ENCODE data around the gene MAPK8. TPM values are rescaled to one million over a fixed set of nuclear protein-coding genes. Genes with fewer than 3 reads are reported as not detected.

The MAPK8 gene
- total and polyA plus RNA-seq, 9 of the 15 experiments (the other 6 are each of a cell fraction or from before 2014, with no cell fraction given): 6.4 to 159 (median 71.0) TPM

DNA sequence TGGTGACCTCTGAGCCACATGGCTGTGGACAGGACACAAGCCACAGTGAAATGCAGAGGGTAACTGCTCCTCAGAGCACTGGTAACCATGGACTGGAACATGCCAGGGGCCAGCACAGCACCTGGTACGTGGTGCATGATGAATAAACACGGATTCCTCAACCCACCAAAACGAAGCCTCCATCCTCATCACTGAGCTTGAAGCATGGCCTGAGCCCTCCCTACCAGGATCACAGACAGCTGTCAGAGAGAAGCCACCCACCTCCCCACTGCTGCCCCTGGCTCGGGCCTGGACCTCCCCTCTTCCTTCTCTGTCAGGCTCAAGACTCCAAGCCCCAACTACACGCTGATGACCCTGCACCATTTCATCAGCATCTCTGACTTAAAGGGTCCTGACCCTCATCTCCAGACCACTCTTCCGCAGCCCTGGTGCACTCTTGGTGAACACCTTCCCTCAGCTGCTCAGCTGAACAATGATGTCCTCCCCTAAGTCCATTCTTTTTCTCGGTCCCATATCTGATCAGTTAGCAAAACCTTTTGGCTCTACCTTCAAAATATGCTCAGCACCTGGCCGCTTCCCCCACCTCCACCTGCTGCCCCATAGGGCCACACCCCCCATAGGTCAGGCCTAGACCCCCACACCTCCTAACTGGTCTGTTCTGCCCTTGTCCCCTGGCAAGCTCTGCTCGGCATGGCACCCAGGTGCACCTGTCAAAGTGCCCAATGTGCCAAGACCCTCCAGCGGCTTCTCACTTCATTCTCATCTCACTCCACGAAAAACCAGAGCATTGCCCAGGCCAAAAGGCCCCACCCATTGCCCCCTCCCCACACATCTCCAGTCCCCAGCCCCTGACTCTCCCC lies 141.1 kb downstream of the MAPK8 start:
- no peaks in the 10 kb centered on the region for H3K9me3 ChIP-seq (replicated peaks; ENCODE audit: control insufficient read depth, insufficient read depth, low read depth, low read length)
- no peaks in the 10 kb centered on the region for H4K20me1 ChIP-seq (replicated peaks; ENCODE audit: control insufficient read depth, insufficient read depth, low read length)
- H2AFZ ChIP-seq (ENCODE audit: low read depth, low read length): no peak overlapping the region
- FAIRE-seq (no peak), ATAC-seq (no peak), DNase-seq (ENCODE audit: extremely low read depth in 1 of 4, low spot score in 3 of 4) (peak in 1 of 4 experiments; percentile 9)
- no peaks in the 10 kb centered on the region for H3K27me3 ChIP-seq (ENCODE audit: control insufficient read depth in 2 of 2, insufficient read depth in 2 of 2, low read length in 2 of 2)
- in situ Hi-C loops (cut with MboI) (loop anchor here (5.0 kb wide), 1 partner anchor 55 kb away; no protein-coding TSS in a partner anchor), intact Hi-C loops (cut with micrococcal nuclease) (no loop called here)
- ChIA-PET POLR2A (interaction anchor here (0.9 to 1.1 kb wide), 2 partner anchors 15 to 17 kb away, joined by 3 to 4 read pairs; no protein-coding TSS in a partner anchor), CTCF (ENCODE audit: low intra/inter-chr PET ratio) (interaction anchor here (0.6 kb wide), 1 partner anchor 82 kb away, joined by 3 read pairs; no protein-coding TSS in a partner anchor)
- no peak overlapping the region; a peak in 1 of 4 replicates for H3K9ac ChIP-seq (ENCODE audit: insufficient read depth in 1 of 2, low read depth in 2 of 2, low read length in 2 of 2)
- no peaks in the 10 kb centered on the region for H3K9me1 ChIP-seq (ENCODE audit: control insufficient read depth, insufficient read depth, low read length)
- peaks cover 84% of the 10 kb centered on the region; the same call in 2 of the 3 replicates for H3K36me3 ChIP-seq (ENCODE audit: control insufficient read depth, insufficient read depth, low read length)
- H3K4me2 ChIP-seq (ENCODE audit: insufficient read depth, low read length): no peak overlapping the region
- BruUV-seq (replicated peaks): no TSS peak
- peaks cover 0 to 25% of the 10 kb centered on the region in 2 experiments; a peak in 4 of 5 replicates for H3K4me1 ChIP-seq (replicated peaks in 1 of 2; ENCODE audit: control insufficient read depth in 2 of 2, insufficient read depth in 2 of 2, low read length in 2 of 2)
- H3K27ac ChIP-seq (ENCODE audit: extremely low read depth, low read depth, low read length): no peak overlapping the region
- no peak overlapping the region for H3K4me3 ChIP-seq
- 81% methylated on average over 10 of the region's 11 CpGs for WGBS (ENCODE audit: insufficient coverage, low coverage, missing lambda C conversion rate)
- no peaks in the 10 kb centered on the region for H3K79me2 ChIP-seq (ENCODE audit: control insufficient read depth, insufficient read depth, low read length)
- TF ChIP-seq, protein P1, sequence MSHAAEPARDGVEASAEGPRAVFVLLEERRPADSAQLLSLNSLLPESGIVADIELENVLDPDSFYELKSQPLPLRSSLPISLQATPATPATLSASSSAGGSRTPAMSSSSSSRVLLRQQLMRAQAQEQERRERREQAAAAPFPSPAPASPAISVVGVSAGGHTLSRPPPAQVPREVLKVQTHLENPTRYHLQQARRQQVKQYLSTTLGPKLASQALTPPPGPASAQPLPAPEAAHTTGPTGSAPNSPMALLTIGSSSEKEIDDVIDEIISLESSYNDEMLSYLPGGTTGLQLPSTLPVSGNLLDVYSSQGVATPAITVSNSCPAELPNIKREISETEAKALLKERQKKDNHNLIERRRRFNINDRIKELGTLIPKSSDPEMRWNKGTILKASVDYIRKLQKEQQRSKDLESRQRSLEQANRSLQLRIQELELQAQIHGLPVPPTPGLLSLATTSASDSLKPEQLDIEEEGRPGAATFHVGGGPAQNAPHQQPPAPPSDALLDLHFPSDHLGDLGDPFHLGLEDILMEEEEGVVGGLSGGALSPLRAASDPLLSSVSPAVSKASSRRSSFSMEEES (CRISPR knock-in tag; IDR thresholded peaks at IDR 0.05): no peak
- TF ChIP-seq, protein P2, sequence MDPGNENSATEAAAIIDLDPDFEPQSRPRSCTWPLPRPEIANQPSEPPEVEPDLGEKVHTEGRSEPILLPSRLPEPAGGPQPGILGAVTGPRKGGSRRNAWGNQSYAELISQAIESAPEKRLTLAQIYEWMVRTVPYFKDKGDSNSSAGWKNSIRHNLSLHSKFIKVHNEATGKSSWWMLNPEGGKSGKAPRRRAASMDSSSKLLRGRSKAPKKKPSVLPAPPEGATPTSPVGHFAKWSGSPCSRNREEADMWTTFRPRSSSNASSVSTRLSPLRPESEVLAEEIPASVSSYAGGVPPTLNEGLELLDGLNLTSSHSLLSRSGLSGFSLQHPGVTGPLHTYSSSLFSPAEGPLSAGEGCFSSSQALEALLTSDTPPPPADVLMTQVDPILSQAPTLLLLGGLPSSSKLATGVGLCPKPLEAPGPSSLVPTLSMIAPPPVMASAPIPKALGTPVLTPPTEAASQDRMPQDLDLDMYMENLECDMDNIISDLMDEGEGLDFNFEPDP (CRISPR knock-in tag; IDR thresholded peaks at IDR 0.05): no peak
- TF ChIP-seq DMBX1 (CRISPR knock-in tag; IDR thresholded peaks at IDR 0.05; ENCODE audit: borderline replicate concordance): no peak
- no peak for TF ChIP-seq MCM2 (IDR thresholded peaks at IDR 0.05; ENCODE audit: low read depth)
- TF ChIP-seq EWSR1 (IDR thresholded peaks at IDR 0.05; ENCODE audit: borderline replicate concordance, low read depth, partially characterized antibody): no peak
- no peak for TF ChIP-seq ZKSCAN1 (IDR thresholded peaks at IDR 0.05; ENCODE audit: low read depth, low read length)
- TF ChIP-seq, protein P3, sequence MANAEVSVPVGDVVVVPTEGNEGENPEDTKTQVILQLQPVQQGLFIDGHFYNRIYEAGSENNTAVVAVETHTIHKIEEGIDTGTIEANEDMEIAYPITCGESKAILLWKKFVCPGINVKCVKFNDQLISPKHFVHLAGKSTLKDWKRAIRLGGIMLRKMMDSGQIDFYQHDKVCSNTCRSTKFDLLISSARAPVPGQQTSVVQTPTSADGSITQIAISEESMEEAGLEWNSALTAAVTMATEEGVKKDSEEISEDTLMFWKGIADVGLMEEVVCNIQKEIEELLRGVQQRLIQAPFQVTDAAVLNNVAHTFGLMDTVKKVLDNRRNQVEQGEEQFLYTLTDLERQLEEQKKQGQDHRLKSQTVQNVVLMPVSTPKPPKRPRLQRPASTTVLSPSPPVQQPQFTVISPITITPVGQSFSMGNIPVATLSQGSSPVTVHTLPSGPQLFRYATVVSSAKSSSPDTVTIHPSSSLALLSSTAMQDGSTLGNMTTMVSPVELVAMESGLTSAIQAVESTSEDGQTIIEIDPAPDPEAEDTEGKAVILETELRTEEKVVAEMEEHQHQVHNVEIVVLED (CRISPR knock-in tag; IDR thresholded peaks at IDR 0.05): no peak
- TF ChIP-seq, protein P4, sequence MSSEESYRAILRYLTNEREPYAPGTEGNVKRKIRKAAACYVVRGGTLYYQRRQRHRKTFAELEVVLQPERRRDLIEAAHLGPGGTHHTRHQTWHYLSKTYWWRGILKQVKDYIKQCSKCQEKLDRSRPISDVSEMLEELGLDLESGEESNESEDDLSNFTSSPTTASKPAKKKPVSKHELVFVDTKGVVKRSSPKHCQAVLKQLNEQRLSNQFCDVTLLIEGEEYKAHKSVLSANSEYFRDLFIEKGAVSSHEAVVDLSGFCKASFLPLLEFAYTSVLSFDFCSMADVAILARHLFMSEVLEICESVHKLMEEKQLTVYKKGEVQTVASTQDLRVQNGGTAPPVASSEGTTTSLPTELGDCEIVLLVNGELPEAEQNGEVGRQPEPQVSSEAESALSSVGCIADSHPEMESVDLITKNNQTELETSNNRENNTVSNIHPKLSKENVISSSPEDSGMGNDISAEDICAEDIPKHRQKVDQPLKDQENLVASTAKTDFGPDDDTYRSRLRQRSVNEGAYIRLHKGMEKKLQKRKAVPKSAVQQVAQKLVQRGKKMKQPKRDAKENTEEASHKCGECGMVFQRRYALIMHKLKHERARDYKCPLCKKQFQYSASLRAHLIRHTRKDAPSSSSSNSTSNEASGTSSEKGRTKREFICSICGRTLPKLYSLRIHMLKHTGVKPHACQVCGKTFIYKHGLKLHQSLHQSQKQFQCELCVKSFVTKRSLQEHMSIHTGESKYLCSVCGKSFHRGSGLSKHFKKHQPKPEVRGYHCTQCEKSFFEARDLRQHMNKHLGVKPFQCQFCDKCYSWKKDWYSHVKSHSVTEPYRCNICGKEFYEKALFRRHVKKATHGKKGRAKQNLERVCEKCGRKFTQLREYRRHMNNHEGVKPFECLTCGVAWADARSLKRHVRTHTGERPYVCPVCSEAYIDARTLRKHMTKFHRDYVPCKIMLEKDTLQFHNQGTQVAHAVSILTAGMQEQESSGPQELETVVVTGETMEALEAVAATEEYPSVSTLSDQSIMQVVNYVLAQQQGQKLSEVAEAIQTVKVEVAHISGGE (CRISPR knock-in tag; IDR thresholded peaks at IDR 0.05): no peak
- TF ChIP-seq U2AF2 (optimal IDR thresholded peaks at IDR 0.05; ENCODE audit: low read depth, low read length): no peak

Measured in K562 (cell line).